Heart left ventricle (tissue), 16 donors: ENCODE measurements around the gene MICB. TPM values are rescaled to one million over a fixed set of nuclear protein-coding genes. Genes with fewer than 3 reads are reported as not detected.

Source experiments
- ATAC-seq, 4 donors: fragments of 200-7000 bp; cut with Tn5 transposase; one replicate each; pipeline ENCODE4 v1.9.1; 2020 to 2022; ENCODE audit warnings: moderate library complexity in 4 of 4, mild to moderate bottlenecking in 3 of 4, moderate number of reproducible peaks in 1 of 4
- DNase-seq, 5 donors: peaks; one replicate each; pipeline ENCODE4 v3.0.0-alpha.2; 2020
- H3K27ac ChIP-seq, 12 donors: fragments of 200-600 bp; sonication (generic) in 4 of 12; one replicate each; pipeline versions ENCODE4 v1.5.0 to v1.8.0; 2016 to 2022; ENCODE audit warnings: mild to moderate bottlenecking in 2 of 12
- H3K27me3 ChIP-seq, 9 donors: fragments of 200-600 bp; sonication (generic) in 2 of 9; one replicate each; pipeline versions ENCODE4 v1.5.1 to v1.8.0; 2016 to 2022; ENCODE audit warnings: mild to moderate bottlenecking in 3 of 9
- H3K36me3 ChIP-seq, 9 donors: fragments of 200-600 bp; sonication (generic) in 2 of 9; one replicate each; pipeline versions ENCODE4 v1.5.0 to v1.8.0; 2018 to 2022; ENCODE audit warnings: mild to moderate bottlenecking in 2 of 9
- H3K4me1 ChIP-seq, 12 donors: fragments of 200-600 bp; sonication (generic) in 4 of 12; one replicate each; pipeline versions ENCODE4 v1.5.0 to v1.8.0; 2016 to 2022; ENCODE audit warnings: mild to moderate bottlenecking in 3 of 12
- H3K4me3 ChIP-seq, 12 donors: fragments of 200-600 bp; sonication (generic) in 4 of 12; one replicate each; pipeline versions ENCODE4 v1.5.0 to v1.8.0; 2017 to 2022; ENCODE audit warnings: mild to moderate bottlenecking in 9 of 12, moderate library complexity in 4 of 12
- H3K9me3 ChIP-seq, 12 donors: fragments of 200-600 bp; sonication (generic) in 4 of 12; one replicate each; pipeline versions ENCODE4 v1.5.0 to v1.8.0; 2016 to 2022; ENCODE audit warnings: mild to moderate bottlenecking in 1 of 12
- CTCF ChIP-seq, 12 donors: fragments of 200-600 bp; sonication (generic) in 4 of 12; IDR thresholded peaks; one replicate each; pipeline versions ENCODE4 v1.5.0 to v1.8.0; 2018 to 2022; ENCODE audit warnings: antibody characterized with exemption in 12 of 12, mild to moderate bottlenecking in 5 of 12
- POLR2A ChIP-seq, 2 donors: fragments of 450-650 bp; IDR thresholded peaks; one replicate each; pipeline ENCODE4 v1.6.1; 2017; ENCODE audit warnings: antibody characterized with exemption in 2 of 2, mild to moderate bottlenecking in 2 of 2, moderate library complexity in 2 of 2
- WGBS, 4 donors: extraction: QIAGEN DNeasy Blood & Tissue Kit in 2 of 4; methylation state at CpG; one replicate each; pipeline versions ENCODE4 v1.1.5 to v1.1.7; 2013 to 2018; 5-methylcytosine and 5-hydroxymethylcytosine counted together
- intact Hi-C, 10 donors: fragments of 100-400 bp; cut with DNase I; formaldehyde crosslinking; loops; one replicate each; pipeline versions ENCODE4 v1.11.1 to v1.14.2; 2022
- polyA plus RNA-seq, 2 donors: library from polyadenylated mRNA; stranded (reverse); fragments of 200-250 nt; gene quantifications; one replicate each; pipeline ENCODE4 v1.2.3, GENCODE V29; 2013
- total RNA-seq, 9 donors: library from RNA; depleted of rRNA in 2 of 9; stranded (reverse); fragments of >200 nt in 2 of 9; fragmentation: NEBNext Ultra II Directional in 3 of 9; extraction: Animal tissue kit (Norgen Biotek cat#: 25700) in 3 of 9; gene quantifications; one replicate each; pipeline versions ENCODE4 v1.1.0 to v1.2.4, GENCODE V29; 2016 to 2023
- donor health status: ischemic (EF 13 %, LVEDD 7.1; RV severe dilation, severe dysfunction).
- donor health status: healthy with polysubstance abuse.
- donor health status: DM: no; HTN: yes; CAD: no.
- donor health status: DM: no; HTN: no; CAD: no.
- donor health status: ischemic (EF 25% LVEDD 6.9; RV normal size, moderate dysfunction).
- donor health status: ischemic (EF 25% LVEDD 5.7; RV mildly dilated, moderate dysfunction).
- donor health status: healthy.
- donor health status: DM: yes; HTN: yes; CAD: no.
- donor health status: ischemic (EF 35%, LVEDD 5.7; RV mildly dilated, moderate dysfunction).
- donor health status: nonischemic (EF 11% LVEDD 7.7; RV severe dilation, severe dysfunction).
- donor health status: DM: yes; HTN: yes; CAD: no.
- donor health status: PGD.
- donor health status: ischemic (EF 29% LVEDD 5.4; RV normal size, mild dysfunction).
- donor health status: nonischemic (EF 23%, LVEDD 6.1; RV moderate dilation, normal function).

The MICB gene
- total and polyA plus RNA-seq, 11 donors: 0.84 to 8.8 (median 1.4) TPM

DNA sequence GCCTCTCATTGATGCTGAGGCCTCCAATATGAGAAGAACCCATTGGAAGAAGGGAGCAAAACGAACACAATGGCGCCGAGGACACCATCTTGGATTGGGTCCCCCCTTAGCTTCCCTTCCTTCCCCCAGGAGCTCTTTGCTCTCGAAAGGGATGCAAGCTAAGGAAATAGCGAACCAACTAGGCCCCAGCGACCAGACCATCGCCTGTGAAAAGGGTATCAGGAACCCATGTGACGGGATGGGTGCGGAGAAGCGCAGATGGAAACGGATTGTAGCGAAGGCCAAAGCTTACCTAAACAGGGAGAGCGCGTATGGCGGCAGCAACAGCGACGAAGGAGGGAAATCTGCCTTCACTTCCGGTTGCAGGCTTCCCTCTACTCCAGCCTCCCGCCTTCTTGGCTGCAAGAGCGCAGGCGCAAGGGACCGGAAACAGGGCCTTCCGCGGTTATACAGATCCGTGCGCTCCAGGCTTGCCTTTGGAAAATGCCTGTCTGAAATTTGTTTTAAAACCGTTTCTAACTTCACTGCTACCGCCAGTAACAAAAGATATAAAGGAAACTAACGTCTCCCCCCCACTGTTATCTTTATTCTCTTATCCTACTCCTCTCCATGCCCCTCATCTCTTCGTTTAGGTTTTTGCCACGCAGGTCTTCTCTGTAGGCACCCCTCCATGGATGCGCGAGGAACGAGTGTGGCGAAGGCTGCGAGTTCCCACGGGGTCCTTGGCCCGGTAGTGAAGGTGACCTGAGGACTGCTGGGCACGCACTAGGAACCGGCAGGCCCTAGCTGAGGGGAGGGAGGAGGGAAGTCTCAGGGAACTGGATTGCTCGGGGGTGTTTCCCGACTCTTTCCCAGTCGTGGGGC, 43.9 kb downstream of the MICB start, which contains the start of gene DDX39B:
TSS of gene DDX39B (minus strand) at position 346 of the 864 bp plus-strand sequence. CDS start 1,471 bp downstream, outside the sequence.
- peak within 1 kb of the TSS; percentile 48 to 95 (median 79) for H3K4me3 ChIP-seq
- peak; percentile 92 to 95 (median 94) for ATAC-seq
- H3K4me1 ChIP-seq: peaks cover 3 to 52% (median 35%) of the 10 kb centered on the region in 12 donors

GRCh38 chr6:31543639-31544038, 45.7 kb downstream of the MICB start:
- Histone ChIP-seq H3K4me3 (no peak overlapping the region), H3K9me3 (no peaks in the 10 kb centered on the region), H3K27ac (peak overlapping the region in 5 of 12 donors; percentile 94 to 99 (median 95)), H3K4me1 (peaks cover 3 to 56% (median 39%) of the 10 kb centered on the region in 12 donors), H3K27me3 (no peaks in the 10 kb centered on the region), H3K36me3 (peaks cover 0 to 22% (median 18%) of the 10 kb centered on the region in 9 donors)
- no peak for DNase-seq
- intact Hi-C loops: loop anchor here in 8 of 10 donors (2.0 to 10.0 kb wide), 6 partner anchors 49 to 411 kb away; partner anchors contain the start of genes NELFE (in 3 of the 8), SKIC2 (in 3 of the 8) and MICA (in 1 of the 8)
- ATAC-seq: no peak
- WGBS, 4 donors: 93 to 98% (median 95%) methylated on average over 6 of the region's 6 CpGs
- TF ChIP-seq POLR2A (IDR thresholded peaks at IDR 0.05) (no peak), CTCF (IDR thresholded peaks at IDR 0.05) (no peak)

More for the DNA sequence above, 43.9 kb downstream of the MICB start, which contains the start of gene DDX39B:
- intact Hi-C loops: loop anchor here in 9 of 10 donors (2.0 to 10.0 kb wide), 5 partner anchors 47 to 413 kb away; partner anchors contain the start of genes NELFE (in 3 of the 9), SKIC2 (in 3 of the 9) and MICA (in 1 of the 9)
- Histone ChIP-seq H3K27ac (peak within 1 kb of the TSS; percentile 90 to 99 (median 95)), H3K27me3 (no peaks in the 10 kb centered on the region), H3K36me3 (peaks cover 0 to 37% (median 35%) of the 10 kb centered on the region in 9 donors), H3K9me3 (no peaks in the 10 kb centered on the region)
- peak; percentile 96 to 97 (median 97) for DNase-seq
- 0% methylated on average over 43 of the region's 43 CpGs for WGBS, 4 donors
- TF ChIP-seq POLR2A (IDR thresholded peaks at IDR 0.05) (peak in 1 of 2 donors; percentile 63), CTCF (IDR thresholded peaks at IDR 0.05) (no peak)

GRCh38 chr6:31544676-31545075, 46.7 kb downstream of the MICB start:
- DNase-seq (no peak), ATAC-seq (no peak)
- WGBS, 4 donors: 61 to 84% (median 81%) methylated on average over 2 of the region's 2 CpGs
- Histone ChIP-seq H3K27ac (no peak overlapping the region), H3K9me3 (no peaks in the 10 kb centered on the region), H3K4me3 (no peak overlapping the region), H3K27me3 (no peaks in the 10 kb centered on the region), H3K36me3 (peaks cover 0 to 22% (median 18%) of the 10 kb centered on the region in 9 donors), H3K4me1 (peaks cover 3 to 49% (median 32%) of the 10 kb centered on the region in 12 donors)
- intact Hi-C loops: loop anchor here (2.0 to 10.0 kb wide), 8 partner anchors 38 to 410 kb away; partner anchors contain the start of genes LTB (in 7 of the 10), NELFE (in 3 of the 10), SKIC2 (in 3 of the 10) and APOM (in 1 of the 10)
- TF ChIP-seq CTCF (IDR thresholded peaks at IDR 0.05): no peak
- TF ChIP-seq POLR2A (IDR thresholded peaks at IDR 0.05): no peak
